ENCODE measurements around the gene IFNAR1. TPM values are rescaled to one million over a fixed set of nuclear protein-coding genes. Genes with fewer than 3 reads are reported as not detected.

Gene IFNAR1
- total and polyA plus RNA-seq, 4 experiments from 2014 or later: 52.5 to 64.4 (median 61.3) TPM

DNA sequence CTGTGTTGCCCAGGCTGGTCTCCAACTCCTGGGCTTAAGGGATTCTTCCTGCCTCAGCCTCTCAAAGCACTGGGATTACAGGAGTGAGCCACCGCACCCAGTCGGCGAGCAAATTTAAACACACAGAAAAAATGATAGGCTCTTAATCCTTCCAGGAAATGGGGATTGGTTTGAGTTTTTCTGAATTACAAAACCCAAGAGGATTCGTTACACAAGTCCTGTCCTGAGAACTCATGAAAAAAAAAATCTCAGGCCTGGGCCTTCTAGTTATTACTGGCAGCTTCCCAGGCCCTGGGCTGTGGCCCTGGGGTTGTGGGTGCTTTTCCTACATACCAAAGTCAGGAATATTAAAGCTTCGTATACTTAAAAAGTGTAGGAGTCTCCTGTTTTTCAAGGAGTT, 72.2 kb downstream of the IFNAR1 start:
- no peaks in the 10 kb centered on the region for H3K9me3 ChIP-seq (ENCODE audit: control insufficient read depth in 1 of 2, low read length in 2 of 2)
- H3K4me3 Mint-ChIP-seq: no peak overlapping the region
- H3K27ac Mint-ChIP-seq: no peak overlapping the region
- H3K4me1 ChIP-seq (ENCODE audit: insufficient read depth, low read length): no peaks in the 10 kb centered on the region
- intact Hi-C loops (cut with micrococcal nuclease): no loop called here
- no peak overlapping the region for H3K4me3 ChIP-seq (ENCODE audit: low read length in 2 of 2)
- peaks cover 0 to 3% (median 1%) of the 10 kb centered on the region in 4 donors for H3K4me1 Mint-ChIP-seq
- H3K36me3 ChIP-seq (ENCODE audit: insufficient read depth, low read length): no peaks in the 10 kb centered on the region
- no peak overlapping the region for H3K27ac ChIP-seq (ENCODE audit: low read depth, low read length)
- DNase-seq: no peak
- H3K36me3 Mint-ChIP-seq: no peaks in the 10 kb centered on the region
- peaks cover 0 to 4% of the 10 kb centered on the region in 2 donors for H3K27me3 Mint-ChIP-seq
- POLR2A ChIA-PET (ENCODE audit: partially characterized antibody): no interaction called here
- no peaks in the 10 kb centered on the region for H3K27me3 ChIP-seq (ENCODE audit: insufficient read depth, low read length)
- CTCF ChIA-PET (ENCODE audit: partially characterized antibody): interaction anchor here (0.9 to 3.3 kb wide), 3 partner anchors 11 to 48 kb away, joined by 4 to 13 read pairs (median 4); no protein-coding TSS in a partner anchor
- no peaks in the 10 kb centered on the region for H3K9me3 Mint-ChIP-seq

DNA sequence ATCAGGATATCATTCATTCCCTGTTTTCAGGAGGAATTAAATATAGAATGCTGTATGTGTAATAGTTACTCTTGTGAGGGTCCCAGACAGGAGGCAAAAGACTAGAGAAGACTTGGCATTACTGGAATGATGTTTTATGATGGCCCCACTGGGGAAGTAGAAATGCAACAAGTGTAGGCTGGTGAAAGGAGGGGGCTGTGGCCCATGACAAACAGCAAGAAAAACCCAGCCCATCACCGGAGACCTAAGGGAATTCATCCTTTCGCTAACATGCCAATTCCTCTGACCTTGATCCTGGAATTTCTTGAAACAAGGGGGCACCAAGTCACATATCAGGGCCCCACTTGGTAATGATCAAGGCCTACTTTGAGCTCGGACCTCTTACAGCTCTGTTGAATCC, 72.9 kb downstream of the IFNAR1 start:
- Histone ChIP-seq H3K4me1 (ENCODE audit: insufficient read depth, low read length) (no peaks in the 10 kb centered on the region), H3K36me3 (ENCODE audit: insufficient read depth, low read length) (no peaks in the 10 kb centered on the region), H3K9me3 (ENCODE audit: control insufficient read depth in 1 of 2, low read length in 2 of 2) (no peaks in the 10 kb centered on the region), H3K27ac (ENCODE audit: low read depth, low read length) (no peak overlapping the region), H3K4me3 (ENCODE audit: low read length in 2 of 2) (no peak overlapping the region), H3K27me3 (ENCODE audit: insufficient read depth, low read length) (no peaks in the 10 kb centered on the region)
- Mint-ChIP-seq H3K27ac (no peak overlapping the region), H3K9me3 (no peaks in the 10 kb centered on the region), H3K4me3 (no peak overlapping the region), H3K27me3 (peaks cover 0 to 2% of the 10 kb centered on the region in 2 donors), H3K4me1 (peaks cover 0 to 4% (median 3%) of the 10 kb centered on the region in 4 donors), H3K36me3 (no peaks in the 10 kb centered on the region)
- intact Hi-C loops (cut with micrococcal nuclease): no loop called here
- ChIA-PET CTCF (ENCODE audit: partially characterized antibody) (interaction anchor here (1.3 kb wide), 1 partner anchor 11 kb away, joined by 3 read pairs; no protein-coding TSS in a partner anchor), POLR2A (ENCODE audit: partially characterized antibody) (no interaction called here)
- DNase-seq: no peak

DNA sequence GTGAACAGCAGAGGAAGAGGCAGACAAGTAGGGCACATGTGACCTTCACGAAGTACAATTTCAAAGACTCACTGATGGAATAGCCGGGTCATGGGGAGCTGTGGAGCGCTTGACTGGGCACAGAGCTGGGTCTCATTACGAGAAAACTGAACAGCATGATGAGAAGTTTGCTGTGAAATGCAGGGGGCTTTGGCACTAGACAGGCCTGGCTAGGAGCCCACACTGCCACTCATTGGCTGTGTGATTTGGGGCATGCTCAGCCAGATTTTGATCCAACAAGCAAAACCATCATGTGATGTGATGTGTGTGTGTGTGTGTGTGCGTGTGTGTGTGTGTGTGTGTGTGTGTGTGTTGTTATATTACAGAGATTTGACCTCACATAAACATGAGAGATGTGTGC, 73.6 kb downstream of the IFNAR1 start:
- H3K9me3 ChIP-seq (ENCODE audit: control insufficient read depth in 1 of 2, low read length in 2 of 2): no peaks in the 10 kb centered on the region
- peaks cover 0 to 2% of the 10 kb centered on the region in 2 donors for H3K27me3 Mint-ChIP-seq

DNA sequence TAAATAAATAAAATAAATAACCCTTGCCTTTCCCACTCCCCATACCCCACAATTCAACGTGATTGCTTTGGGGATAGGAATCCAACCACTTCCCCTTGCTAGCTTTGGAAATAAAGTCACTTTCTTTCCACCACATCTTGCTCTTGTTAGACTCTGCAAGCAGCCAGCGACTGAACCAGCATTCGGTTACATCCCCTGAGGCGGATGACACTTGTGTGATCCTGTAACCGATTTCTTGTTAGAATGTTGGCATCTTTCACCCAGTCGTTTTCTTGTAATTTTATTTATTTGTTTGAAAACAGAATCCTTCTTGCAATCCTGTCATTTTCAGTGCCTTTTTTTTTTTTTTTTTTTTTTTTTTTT, 76.8 kb downstream of the IFNAR1 start:
- H3K4me3 ChIP-seq (ENCODE audit: low read length in 2 of 2): no peak overlapping the region
- peaks cover 14 to 34% (median 21%) of the 10 kb centered on the region in 4 donors for H3K4me1 Mint-ChIP-seq
- peaks cover 26% of the 10 kb centered on the region for H3K4me1 ChIP-seq (ENCODE audit: insufficient read depth, low read length)
- H3K36me3 ChIP-seq (ENCODE audit: insufficient read depth, low read length): no peaks in the 10 kb centered on the region
- no peak for DNase-seq
- peak overlapping the region in 3 of 7 donors; percentile 35 to 79 (median 70) for H3K27ac Mint-ChIP-seq
- no peaks in the 10 kb centered on the region for H3K9me3 Mint-ChIP-seq
- H3K9me3 ChIP-seq (ENCODE audit: control insufficient read depth in 1 of 2, low read length in 2 of 2): no peaks in the 10 kb centered on the region
- H3K36me3 Mint-ChIP-seq: peaks cover 0 to 3% of the 10 kb centered on the region in 2 donors
- ChIA-PET CTCF (ENCODE audit: partially characterized antibody) (interaction anchor here (2.0 kb wide), 1 partner anchor 41 kb away, joined by 20 read pairs; no protein-coding TSS in a partner anchor), POLR2A (ENCODE audit: partially characterized antibody) (interaction anchor here (1.9 to 4.5 kb wide), 4 partner anchors 17 to 77 kb away, joined by 8 to 39 read pairs (median 10); partner anchors contain the start of gene IFNAR1)
- H3K27ac ChIP-seq (ENCODE audit: low read depth, low read length): no peak overlapping the region
- intact Hi-C loops (cut with micrococcal nuclease): no loop called here
- H3K27me3 Mint-ChIP-seq: peaks cover 0 to 2% of the 10 kb centered on the region in 2 donors
- H3K4me3 Mint-ChIP-seq: peak overlapping the region in 3 of 8 donors; percentile 30 to 85 (median 42)
- H3K27me3 ChIP-seq (ENCODE audit: insufficient read depth, low read length): no peaks in the 10 kb centered on the region

More for the DNA sequence above, 73.6 kb downstream of the IFNAR1 start:
- no peaks in the 10 kb centered on the region for H3K27me3 ChIP-seq (ENCODE audit: insufficient read depth, low read length)
- H3K9me3 Mint-ChIP-seq: no peaks in the 10 kb centered on the region
- no peak overlapping the region for H3K4me3 ChIP-seq (ENCODE audit: low read length in 2 of 2)
- no peaks in the 10 kb centered on the region for H3K36me3 Mint-ChIP-seq
- peaks cover 0 to 7% (median 3%) of the 10 kb centered on the region in 4 donors for H3K4me1 Mint-ChIP-seq
- no peak for DNase-seq
- no peaks in the 10 kb centered on the region for H3K4me1 ChIP-seq (ENCODE audit: insufficient read depth, low read length)
- intact Hi-C loops (cut with micrococcal nuclease): no loop called here
- no peak overlapping the region for H3K4me3 Mint-ChIP-seq
- H3K27ac ChIP-seq (ENCODE audit: low read depth, low read length): no peak overlapping the region
- POLR2A ChIA-PET (ENCODE audit: partially characterized antibody): interaction anchor here (1.2 kb wide), 1 partner anchor 18 kb away, joined by 4 read pairs; no protein-coding TSS in a partner anchor
- CTCF ChIA-PET (ENCODE audit: partially characterized antibody): interaction anchor here (1.3 kb wide), 1 partner anchor 12 kb away, joined by 3 read pairs; no protein-coding TSS in a partner anchor
- no peak overlapping the region for H3K27ac Mint-ChIP-seq
- no peaks in the 10 kb centered on the region for H3K36me3 ChIP-seq (ENCODE audit: insufficient read depth, low read length)

DNA sequence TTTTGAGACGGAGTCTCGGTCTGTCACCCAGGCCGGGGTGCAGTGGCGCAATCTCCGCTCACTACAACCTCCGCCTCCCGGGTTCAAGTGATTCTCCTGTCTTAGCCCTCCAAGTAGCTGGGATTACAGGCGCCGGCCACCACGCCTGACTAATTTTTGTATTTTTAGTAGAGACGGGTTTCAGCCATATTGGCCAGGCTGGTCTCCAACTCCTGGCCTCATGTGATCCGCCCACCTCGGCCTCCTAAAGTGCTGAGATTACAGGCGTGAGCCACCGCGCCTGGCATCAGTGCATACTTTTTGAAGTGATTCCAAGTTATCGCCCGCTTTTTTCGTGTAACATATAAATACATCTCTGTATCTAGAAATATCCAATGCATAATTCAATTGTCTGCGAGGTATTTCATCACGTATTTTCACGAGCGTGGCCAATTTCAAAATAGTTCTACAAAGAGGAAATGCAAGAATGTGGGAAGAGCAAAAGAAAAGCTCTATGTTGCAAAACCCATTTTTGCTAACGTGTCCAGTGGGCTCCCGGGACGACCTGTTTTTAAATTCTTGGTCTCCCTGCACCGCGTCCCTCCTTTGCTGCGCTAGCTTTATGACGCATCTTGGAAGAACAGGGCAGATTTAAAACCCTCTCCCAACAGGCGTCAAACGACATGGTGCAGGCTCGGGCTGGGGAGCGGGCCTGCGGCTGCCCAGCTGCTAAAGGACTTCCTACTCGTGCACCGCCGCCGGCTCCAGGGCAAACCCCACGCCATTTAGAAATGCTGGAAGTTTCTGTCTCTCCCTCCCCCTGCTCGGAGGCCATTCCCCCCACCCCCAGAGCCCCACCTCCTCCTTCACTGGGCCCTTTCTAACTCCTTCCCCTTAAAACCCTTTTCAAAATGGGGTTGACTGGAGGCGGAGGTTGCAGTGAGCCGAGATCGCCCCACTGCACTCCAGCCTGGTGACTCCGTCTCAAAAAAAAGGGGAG, 77.5 kb downstream of the IFNAR1 start:
- POLR2A ChIA-PET (ENCODE audit: partially characterized antibody): interaction anchor here (1.0 to 4.5 kb wide), 5 partner anchors 18 to 137 kb away, joined by 3 to 39 read pairs (median 10); partner anchors contain the start of gene IFNAR1
- Histone ChIP-seq H3K36me3 (ENCODE audit: insufficient read depth, low read length) (no peaks in the 10 kb centered on the region), H3K4me1 (ENCODE audit: insufficient read depth, low read length) (peaks cover 31% of the 10 kb centered on the region), H3K27me3 (ENCODE audit: insufficient read depth, low read length) (no peaks in the 10 kb centered on the region), H3K9me3 (ENCODE audit: control insufficient read depth in 1 of 2, low read length in 2 of 2) (no peaks in the 10 kb centered on the region), H3K27ac (ENCODE audit: low read depth, low read length) (peak overlapping the region; percentile 14), H3K4me3 (ENCODE audit: low read length in 2 of 2) (peak overlapping the region in 1 of 2 donors; percentile 14)
- peak overlapping the region; percentile 70 to 88 (median 82) for H3K4me3 Mint-ChIP-seq
- peak overlapping the region in 6 of 7 donors; percentile 70 to 85 (median 76) for H3K27ac Mint-ChIP-seq
- peaks cover 0 to 3% of the 10 kb centered on the region in 2 donors for H3K36me3 Mint-ChIP-seq
- H3K4me1 Mint-ChIP-seq: peaks cover 18 to 41% (median 27%) of the 10 kb centered on the region in 4 donors
- intact Hi-C loops (cut with micrococcal nuclease): loop anchor here (2.0 kb wide), 1 partner anchor 17 kb away; no protein-coding TSS in a partner anchor
- no peaks in the 10 kb centered on the region for H3K9me3 Mint-ChIP-seq
- no peak for DNase-seq
- peaks cover 0 to 2% of the 10 kb centered on the region in 2 donors for H3K27me3 Mint-ChIP-seq
- CTCF ChIA-PET (ENCODE audit: partially characterized antibody): interaction anchor here (2.0 kb wide), 1 partner anchor 42 kb away, joined by 20 read pairs; no protein-coding TSS in a partner anchor

DNA sequence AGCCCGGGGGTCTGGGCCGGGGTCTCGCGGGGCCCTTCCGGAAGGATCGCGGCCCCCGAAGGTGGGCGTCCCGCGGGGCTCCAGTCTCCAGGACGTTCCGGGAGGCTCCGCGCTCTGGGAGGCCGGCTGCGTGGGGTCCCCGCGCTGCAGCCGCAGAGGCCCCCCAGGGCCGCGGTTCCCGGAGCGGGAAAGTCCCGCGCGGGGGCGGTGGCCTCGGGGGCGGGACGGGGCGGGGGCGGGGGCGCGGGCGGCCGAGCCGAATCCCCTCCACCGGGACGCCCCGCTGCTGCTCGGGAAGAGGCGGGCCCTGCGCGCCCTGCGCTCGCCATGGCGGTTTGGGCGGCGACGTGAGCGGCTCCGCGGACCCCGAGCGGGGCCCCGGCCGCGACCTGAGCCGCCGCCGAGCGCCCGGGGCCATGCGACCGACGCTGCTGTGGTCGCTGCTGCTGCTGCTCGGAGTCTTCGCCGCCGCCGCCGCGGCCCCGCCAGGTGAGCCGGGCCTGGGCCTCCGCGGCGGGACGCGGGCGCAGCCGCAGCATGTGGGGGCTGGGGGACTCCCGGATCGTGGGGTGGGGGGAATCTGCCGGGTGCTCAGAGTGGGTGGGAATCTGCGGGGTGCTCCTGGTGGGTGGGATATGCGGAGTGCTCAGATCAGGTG, 78.5 kb downstream of the IFNAR1 start, which contains the start of gene IFNGR2:
IFNGR2 (plus strand) TSS at position 286 of the 658 bp plus-strand sequence; CDS start at position 417, 131 bp downstream.
- POLR2A ChIA-PET (ENCODE audit: partially characterized antibody): interaction anchor here (1.3 to 4.5 kb wide), 7 partner anchors 9 to 206 kb away, joined by 3 to 39 read pairs (median 8); partner anchors contain the start of gene IFNAR1
- intact Hi-C loops (cut with micrococcal nuclease): loop anchor here (1.0 to 2.0 kb wide), 2 partner anchors 18 to 42 kb away; no protein-coding TSS in a partner anchor

More for the DNA sequence above, 78.5 kb downstream of the IFNAR1 start, which contains the start of gene IFNGR2:
- no peaks in the 10 kb centered on the region for H3K27me3 ChIP-seq (ENCODE audit: insufficient read depth, low read length)
- H3K36me3 ChIP-seq (ENCODE audit: insufficient read depth, low read length): no peaks in the 10 kb centered on the region
- peak in 4 of 5 donors; percentile 31 to 47 (median 40) for DNase-seq
- peaks cover 31% of the 10 kb centered on the region for H3K4me1 ChIP-seq (ENCODE audit: insufficient read depth, low read length)
- peak within 1 kb of the TSS; percentile 93 to 98 (median 96) for H3K4me3 Mint-ChIP-seq
- H3K36me3 Mint-ChIP-seq: peaks cover 0 to 3% of the 10 kb centered on the region in 2 donors
- CTCF ChIA-PET (ENCODE audit: partially characterized antibody): interaction anchor here (2.0 to 3.2 kb wide), 2 partner anchors 42 to 43 kb away, joined by 15 to 20 read pairs; no protein-coding TSS in a partner anchor
- H3K27me3 Mint-ChIP-seq: peaks cover 0 to 2% of the 10 kb centered on the region in 2 donors
- peak within 1 kb of the TSS; percentile 58 for H3K27ac ChIP-seq (ENCODE audit: low read depth, low read length)
- no peaks in the 10 kb centered on the region for H3K9me3 ChIP-seq (ENCODE audit: control insufficient read depth in 1 of 2, low read length in 2 of 2)
- H3K27ac Mint-ChIP-seq: peak within 1 kb of the TSS; percentile 83 to 98 (median 91)
- peak within 1 kb of the TSS; percentile 54 to 78 for H3K4me3 ChIP-seq (ENCODE audit: low read length in 2 of 2)
- H3K4me1 Mint-ChIP-seq: peaks cover 18 to 43% (median 28%) of the 10 kb centered on the region in 4 donors
- no peaks in the 10 kb centered on the region for H3K9me3 Mint-ChIP-seq

All from CD4-positive, alpha-beta memory T cell (primary cell).